Activated B cell treated with CpG ODN at 0.5 μM for 24 hours (primary cell): Measurements from ENCODE around the gene SLC2A13. TPM values are rescaled to one million over a fixed set of nuclear protein-coding genes. Genes with fewer than 3 reads are reported as not detected.
"Not testable (repeated sequence)": the region's sequence is repeated elsewhere in the genome, so short reads cannot be mapped to it uniquely, and the experiment has no call there.

Experiments
- ATAC-seq: fragments of 200-7000 bp; cut with Tn5 transposase; one replicate; pipeline ENCODE4 v1.10.0; 2021; ENCODE audit warnings: low read depth, mild to moderate bottlenecking, moderate library complexity
- CTCF ChIA-PET: fragments of 350-600 bp; sonication (Branson Sonifier 250); formaldehyde crosslinking; loops from one replicate; lab custom pipeline; 2021; ENCODE audit warnings: antibody characterized with exemption; lab: Charles Lee
- POLR2A ChIA-PET: fragments of 350-600 bp; sonication (Branson Sonifier 250); formaldehyde crosslinking; loops from one replicate; lab custom pipeline; 2021; ENCODE audit warnings: antibody characterized with exemption; lab: Charles Lee
- DNase-seq: peaks from one replicate; pipeline ENCODE4 v3.0.0; 2022
- H3K27ac Mint-ChIP-seq: one replicate; pipeline ENCODE4 v1.8.0; 2020; ENCODE audit warnings: mixed read lengths
- H3K27me3 Mint-ChIP-seq: one replicate; pipeline ENCODE4 v1.8.0; 2021; ENCODE audit warnings: mixed read lengths
- H3K36me3 Mint-ChIP-seq: one replicate; pipeline ENCODE4 v1.8.0; 2021; ENCODE audit warnings: low read depth, mixed read lengths
- H3K4me1 Mint-ChIP-seq: one replicate; pipeline ENCODE4 v1.8.0; 2021; ENCODE audit warnings: mixed read lengths
- H3K4me3 Mint-ChIP-seq: one replicate; pipeline ENCODE4 v1.8.0; 2020; ENCODE audit warnings: mild to moderate bottlenecking, mixed read lengths
- H3K9me3 Mint-ChIP-seq: one replicate; pipeline ENCODE4 v1.8.0; 2020; ENCODE audit warnings: mixed read lengths
- intact Hi-C: fragments of 100-400 bp; cut with micrococcal nuclease; formaldehyde crosslinking; loops from one replicate; pipeline ENCODE4 v1.15.1; 2024
- total RNA-seq: library from RNA; stranded (reverse); gene quantifications from 2 replicates; pipeline ENCODE4 v1.2.3, GENCODE V29; 2022
- TF ChIP-seq, protein P1 (sequence below): fragments of 200-600 bp; IDR thresholded peaks from one replicate; pipeline ENCODE4 v1.8.0; 2022; ENCODE audit warnings: antibody characterized with exemption, mild to moderate bottlenecking

Gene SLC2A13
- total RNA-seq, 1 donor from 2014 or later = 17.9 TPM

DNA sequence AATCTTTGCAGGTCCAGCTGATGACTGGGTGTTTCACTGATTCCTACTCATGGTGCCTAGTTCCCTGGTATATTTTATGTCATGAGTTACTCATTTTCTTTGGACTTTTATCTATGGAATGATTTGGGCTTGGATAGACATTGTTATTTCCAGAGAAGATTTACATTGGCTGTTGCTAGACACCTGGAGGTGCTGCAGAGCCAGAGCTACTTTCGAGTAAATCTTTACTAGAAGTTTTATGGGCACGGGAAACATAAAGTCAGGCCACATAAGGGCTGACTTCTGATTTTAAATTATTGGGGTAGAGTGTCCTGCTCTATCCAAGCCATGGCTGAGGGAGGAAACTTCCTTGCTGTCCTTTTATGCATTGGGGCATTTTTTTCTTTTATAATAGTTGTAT, 310.4 kb downstream of the SLC2A13 start:
- ChIA-PET CTCF (no interaction called here), POLR2A (no interaction called here)
- Mint-ChIP-seq H3K9me3 (no peaks in the 10 kb centered on the region), H3K27ac (no peak overlapping the region), H3K27me3 (no peaks in the 10 kb centered on the region), H3K36me3 (peaks cover 2% of the 10 kb centered on the region), H3K4me3 (no peak overlapping the region), H3K4me1 (no peaks in the 10 kb centered on the region)
- ATAC-seq = no peak
- intact Hi-C loops = no loop called here
- TF ChIP-seq, protein P1, sequence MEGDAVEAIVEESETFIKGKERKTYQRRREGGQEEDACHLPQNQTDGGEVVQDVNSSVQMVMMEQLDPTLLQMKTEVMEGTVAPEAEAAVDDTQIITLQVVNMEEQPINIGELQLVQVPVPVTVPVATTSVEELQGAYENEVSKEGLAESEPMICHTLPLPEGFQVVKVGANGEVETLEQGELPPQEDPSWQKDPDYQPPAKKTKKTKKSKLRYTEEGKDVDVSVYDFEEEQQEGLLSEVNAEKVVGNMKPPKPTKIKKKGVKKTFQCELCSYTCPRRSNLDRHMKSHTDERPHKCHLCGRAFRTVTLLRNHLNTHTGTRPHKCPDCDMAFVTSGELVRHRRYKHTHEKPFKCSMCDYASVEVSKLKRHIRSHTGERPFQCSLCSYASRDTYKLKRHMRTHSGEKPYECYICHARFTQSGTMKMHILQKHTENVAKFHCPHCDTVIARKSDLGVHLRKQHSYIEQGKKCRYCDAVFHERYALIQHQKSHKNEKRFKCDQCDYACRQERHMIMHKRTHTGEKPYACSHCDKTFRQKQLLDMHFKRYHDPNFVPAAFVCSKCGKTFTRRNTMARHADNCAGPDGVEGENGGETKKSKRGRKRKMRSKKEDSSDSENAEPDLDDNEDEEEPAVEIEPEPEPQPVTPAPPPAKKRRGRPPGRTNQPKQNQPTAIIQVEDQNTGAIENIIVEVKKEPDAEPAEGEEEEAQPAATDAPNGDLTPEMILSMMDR = no peak
- no peak for DNase-seq

DNA sequence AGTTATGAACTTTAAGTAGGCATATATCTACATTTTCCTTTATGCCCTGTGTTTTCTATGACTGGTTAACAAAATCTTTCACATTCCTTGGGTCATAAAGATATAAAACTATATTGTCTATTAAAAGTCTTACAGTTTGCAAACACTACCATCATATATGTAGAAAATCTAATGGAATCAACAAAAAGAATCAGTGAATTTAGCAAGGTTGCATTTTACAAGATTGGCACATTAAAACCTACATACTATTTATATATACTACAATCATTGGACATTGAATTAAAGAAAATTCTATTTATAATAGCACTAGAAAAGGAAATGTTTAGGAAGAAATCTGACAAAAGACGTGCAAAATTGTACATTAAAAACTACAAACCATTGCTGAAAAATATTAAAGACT, 312.9 kb downstream of the SLC2A13 start:
- Mint-ChIP-seq H3K4me1 (no peaks in the 10 kb centered on the region), H3K9me3 (no peaks in the 10 kb centered on the region), H3K27ac (no peak overlapping the region), H3K36me3 (no peaks in the 10 kb centered on the region), H3K4me3 (no peak overlapping the region), H3K27me3 (no peaks in the 10 kb centered on the region)
- intact Hi-C loops = no loop called here
- ATAC-seq (no peak), DNase-seq (no peak)
- TF ChIP-seq, protein P1 = no peak
- POLR2A ChIA-PET = no interaction called here
- CTCF ChIA-PET = no interaction called here

DNA sequence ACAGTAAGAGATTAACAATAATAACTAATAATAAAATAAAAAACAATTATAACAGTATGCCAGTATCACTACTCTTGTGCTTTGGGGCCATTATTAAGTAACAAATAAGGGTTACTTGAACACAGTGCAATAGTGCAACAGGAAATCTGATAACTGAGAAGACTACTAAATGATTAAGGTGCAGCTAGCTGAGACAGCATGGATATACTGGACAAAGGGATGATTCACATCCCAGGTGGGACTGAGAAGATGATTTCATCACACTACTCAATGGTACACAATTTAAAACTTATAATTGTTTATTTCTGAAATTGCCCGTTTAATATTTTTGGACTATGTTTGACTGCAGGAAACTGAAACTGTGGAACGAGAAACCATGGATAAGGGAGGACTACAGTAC, 317.6 kb downstream of the SLC2A13 start:
- DNase-seq = no peak
- no peaks in the 10 kb centered on the region for H3K9me3 Mint-ChIP-seq
- no peak overlapping the region for H3K4me3 Mint-ChIP-seq
- intact Hi-C loops = no loop called here
- no peak for ATAC-seq
- no peaks in the 10 kb centered on the region for H3K36me3 Mint-ChIP-seq
- no peaks in the 10 kb centered on the region for H3K4me1 Mint-ChIP-seq
- CTCF ChIA-PET = no interaction called here
- TF ChIP-seq, protein P1 = no peak
- no peaks in the 10 kb centered on the region for H3K27me3 Mint-ChIP-seq
- POLR2A ChIA-PET = no interaction called here
- H3K27ac Mint-ChIP-seq = no peak overlapping the region

DNA sequence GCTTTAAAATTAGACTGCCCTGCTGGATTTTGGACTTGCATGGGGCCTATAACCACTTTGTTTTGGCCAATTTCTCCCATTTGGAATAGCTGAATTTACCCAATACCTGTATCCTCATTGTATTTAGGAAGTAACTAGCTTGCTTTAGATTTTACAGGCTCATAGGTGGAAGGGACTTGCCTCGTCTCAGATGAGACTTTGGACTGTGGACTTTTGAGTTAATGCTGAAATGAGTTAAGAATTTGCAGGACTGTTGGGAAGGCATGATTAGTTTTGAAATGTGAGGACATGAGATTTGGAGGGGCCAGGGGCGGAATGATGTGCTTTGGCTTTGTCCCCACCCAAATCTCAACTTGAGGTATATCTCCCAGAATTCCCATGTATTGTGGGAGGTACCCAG, 320.1 kb downstream of the SLC2A13 start:
- CTCF ChIA-PET, H3K4me1 Mint-ChIP-seq, H3K27ac Mint-ChIP-seq, H3K4me3 Mint-ChIP-seq, DNase-seq, intact Hi-C loops, H3K9me3 Mint-ChIP-seq, POLR2A ChIA-PET, H3K36me3 Mint-ChIP-seq, ATAC-seq, H3K27me3 Mint-ChIP-seq: not testable (repeated sequence)

DNA sequence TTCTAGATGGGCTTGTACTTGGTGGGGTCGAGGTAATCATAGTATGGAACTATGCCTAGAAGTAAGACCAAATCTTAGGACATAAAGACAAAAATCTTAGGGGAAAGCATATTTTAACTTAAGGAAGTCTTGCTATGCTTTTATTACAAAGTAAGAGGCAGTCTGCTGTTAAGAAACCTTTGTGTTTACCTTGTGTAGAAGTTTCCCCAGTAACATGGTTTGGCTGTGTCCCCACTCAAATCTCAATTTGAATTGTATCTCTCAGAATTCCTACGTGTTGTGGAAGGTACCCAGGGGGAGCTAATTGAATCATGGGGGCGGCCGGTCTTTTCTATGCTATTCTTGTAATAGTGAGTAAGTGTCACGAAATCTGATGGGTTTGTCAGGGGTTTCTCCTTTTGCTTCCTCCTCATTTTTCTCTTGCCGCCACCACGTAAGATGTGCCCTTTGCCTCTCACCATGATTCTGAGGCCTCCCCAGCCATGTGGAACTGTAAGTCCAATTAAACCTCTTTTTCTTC, 323.8 kb downstream of the SLC2A13 start:
- ATAC-seq (no peak), DNase-seq (no peak)
- Mint-ChIP-seq H3K4me1 (no peaks in the 10 kb centered on the region), H3K4me3 (no peak overlapping the region), H3K9me3 (no peaks in the 10 kb centered on the region), H3K27me3 (no peaks in the 10 kb centered on the region), H3K27ac (no peak overlapping the region), H3K36me3 (no peaks in the 10 kb centered on the region)
- TF ChIP-seq, protein P1 = no peak
- CTCF ChIA-PET = no interaction called here
- POLR2A ChIA-PET = no interaction called here
- intact Hi-C loops = no loop called here

DNA sequence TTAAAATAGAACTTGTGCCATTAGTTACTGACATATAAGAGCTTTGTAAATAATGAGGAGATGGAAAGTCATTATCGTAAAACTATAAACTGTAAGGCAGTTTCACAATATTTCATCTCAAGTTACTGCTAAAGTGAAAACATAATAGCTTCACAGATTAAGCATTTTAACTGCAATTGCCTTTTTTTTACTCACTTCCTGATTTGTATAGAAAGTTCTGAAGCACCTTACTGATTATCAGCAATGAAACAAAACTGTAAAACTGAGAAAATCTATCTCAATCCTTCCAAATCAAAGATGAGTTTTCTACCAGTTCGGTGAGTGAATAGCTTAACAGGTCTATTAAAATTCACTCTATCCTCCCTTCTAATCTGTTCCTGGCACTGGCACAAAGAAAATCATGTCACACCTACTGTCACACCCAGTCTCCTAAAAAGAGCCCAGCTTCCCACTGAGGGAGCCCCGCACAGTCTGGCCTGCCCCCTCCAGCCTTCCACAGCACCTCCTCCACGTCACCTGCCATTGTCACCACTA, 324.9 kb downstream of the SLC2A13 start:
- TF ChIP-seq, protein P1 = no peak
- H3K4me1 Mint-ChIP-seq = no peaks in the 10 kb centered on the region
- no peaks in the 10 kb centered on the region for H3K9me3 Mint-ChIP-seq
- H3K27me3 Mint-ChIP-seq = no peaks in the 10 kb centered on the region
- ChIA-PET POLR2A (no interaction called here), CTCF (no interaction called here)
- ATAC-seq (no peak), DNase-seq (no peak)
- no peak overlapping the region for H3K27ac Mint-ChIP-seq
- no peaks in the 10 kb centered on the region for H3K36me3 Mint-ChIP-seq
- no peak overlapping the region for H3K4me3 Mint-ChIP-seq
- intact Hi-C loops = no loop called here
